NOMO-1 treated with DMSO at 0.1 percent for 48 hours (cell line): ENCODE measurements around the gene C10orf53.
"Not testable (repeated sequence)": the region's sequence is repeated elsewhere in the genome, so short reads cannot be mapped to it uniquely, and the experiment has no call there.

Source experiments
- DNase-seq: peaks from one replicate; lab custom pipeline; 2025; ENCODE audit not compliant: unreplicated experiment; lab: John Stamatoyannopoulos, UW

The C10orf53 gene

DNA sequence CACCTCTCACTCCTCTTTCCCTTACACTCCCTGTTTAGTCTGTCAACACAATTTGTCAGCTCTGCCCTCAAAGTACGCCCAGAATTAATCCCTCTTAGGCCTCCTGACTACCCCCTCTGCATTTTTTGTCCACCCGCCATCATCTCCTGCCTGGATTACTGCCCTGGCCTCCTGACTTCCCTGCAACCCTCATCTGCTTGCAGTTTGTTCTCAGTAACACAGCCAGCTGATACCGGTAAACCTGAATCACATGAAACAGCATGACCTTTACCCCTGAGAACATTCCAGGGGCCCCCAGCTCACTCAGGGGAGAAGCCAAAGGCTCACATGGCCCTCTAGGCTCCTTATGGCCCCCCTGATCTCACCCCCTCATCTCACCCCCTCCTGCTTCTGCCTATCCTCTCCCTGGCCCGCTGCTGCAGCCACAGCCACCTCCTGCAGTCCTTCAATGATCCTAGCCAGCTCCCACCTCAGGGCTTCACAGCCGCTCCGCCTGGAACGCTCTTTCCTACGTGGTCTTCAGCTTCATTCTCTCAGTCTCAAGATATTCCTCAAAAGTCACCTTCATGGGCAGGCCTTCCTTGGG is 8.9 kb downstream of the C10orf53 start:
- no peak for DNase-seq

DNA sequence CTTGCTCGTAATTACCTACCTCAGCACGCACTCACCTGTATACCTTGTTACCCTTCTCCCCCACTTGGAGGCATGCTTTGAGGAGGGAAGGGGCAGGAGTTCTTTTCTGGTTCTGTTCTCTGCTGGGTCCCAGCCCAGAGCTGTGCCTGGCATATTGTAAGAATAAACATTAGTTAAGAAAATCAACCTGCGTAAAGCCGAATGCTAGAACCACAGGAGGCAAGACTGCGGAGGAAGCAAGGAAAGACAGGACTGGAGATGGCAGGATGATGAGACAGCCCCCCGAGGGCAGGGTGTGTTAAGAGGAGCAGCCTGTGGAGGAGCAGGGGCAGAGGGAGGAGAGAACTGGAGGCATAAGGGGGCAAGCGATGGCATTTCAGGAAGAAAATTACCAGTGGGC is 9.5 kb downstream of the C10orf53 start:
- no peak for DNase-seq

DNA sequence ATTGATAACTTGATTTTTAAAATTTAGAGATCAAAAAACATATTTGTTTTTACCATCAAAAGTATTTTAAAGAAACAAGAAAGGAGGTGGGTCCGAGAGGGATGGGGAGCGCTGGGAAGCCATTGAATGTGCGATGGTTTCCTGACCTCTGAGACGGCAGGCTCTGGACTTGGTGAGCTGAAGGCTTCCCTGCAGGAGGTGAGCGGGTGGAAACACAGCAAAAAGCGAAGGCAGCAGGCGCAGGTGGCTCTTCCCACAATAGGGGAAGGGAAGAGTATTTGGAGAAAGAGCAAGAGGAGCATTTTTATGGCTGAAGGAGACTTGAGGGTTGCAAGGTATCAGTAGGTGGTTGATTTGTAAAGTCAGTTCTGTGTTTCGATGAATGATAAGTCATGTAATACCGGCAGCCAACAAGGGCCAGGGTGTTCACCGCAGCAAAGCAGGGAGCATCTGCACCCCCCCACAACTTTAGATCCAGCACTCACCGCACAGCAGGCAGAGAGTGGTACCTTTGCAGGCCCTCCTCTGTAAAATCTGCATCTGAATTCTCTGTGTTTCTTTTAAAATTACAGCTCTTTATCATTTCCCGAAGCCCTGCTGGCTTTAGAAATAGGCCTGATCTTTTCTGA is 10.5 kb downstream of the C10orf53 start:
- no peak for DNase-seq

DNA sequence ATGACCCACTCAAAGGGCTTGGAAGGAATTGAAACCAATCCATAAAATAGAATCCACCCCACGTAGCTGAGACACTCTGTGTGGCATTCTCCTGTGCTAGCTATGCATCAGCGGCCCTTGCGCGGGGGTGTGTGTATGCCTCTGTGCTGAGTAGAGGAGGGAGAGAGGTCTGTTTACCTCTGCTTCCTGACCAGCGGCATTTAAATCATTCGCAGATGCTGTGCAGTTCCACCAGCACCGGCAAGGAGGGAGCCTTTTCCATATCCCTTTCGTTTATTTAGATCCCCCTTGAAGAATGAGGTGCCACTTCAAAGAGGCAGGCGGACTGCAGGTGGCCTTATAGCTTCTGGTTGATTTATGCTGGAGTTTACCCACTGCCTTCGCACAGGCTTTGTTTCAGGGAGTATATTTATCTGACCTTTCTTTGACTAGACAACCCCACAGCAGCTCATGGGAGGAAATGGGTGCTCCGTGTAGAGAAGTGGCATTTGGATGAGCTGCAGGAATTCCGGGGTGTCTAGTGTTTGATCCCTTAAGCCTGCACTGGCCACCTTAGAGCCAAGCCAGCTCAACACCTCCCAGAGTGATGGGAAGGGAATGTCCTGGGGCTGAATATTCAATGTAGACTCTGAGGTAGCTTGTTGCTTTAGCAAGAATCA is 11.4 kb downstream of the C10orf53 start:
- DNase-seq, result no peak

DNA sequence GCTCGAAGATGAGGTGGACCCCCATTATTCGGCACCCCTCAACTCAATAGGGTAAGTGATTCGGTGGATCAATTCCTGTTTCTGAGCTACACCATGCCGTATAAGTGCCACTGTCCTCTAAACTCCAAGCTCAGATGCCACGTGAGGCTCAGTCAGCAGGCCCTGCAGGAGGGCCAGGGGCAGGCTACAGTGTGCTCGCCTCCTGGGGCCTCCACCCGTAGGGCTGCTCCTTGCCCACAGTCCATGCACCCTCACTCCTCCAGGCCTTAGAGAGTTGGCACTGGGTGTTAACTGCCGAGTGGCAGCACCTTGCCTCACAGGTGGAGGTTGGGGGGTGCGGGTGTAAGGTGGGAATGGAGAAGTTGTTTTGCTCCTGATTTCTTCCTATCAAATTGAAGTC is 12.1 kb downstream of the C10orf53 start:
- DNase-seq, result no peak

DNA sequence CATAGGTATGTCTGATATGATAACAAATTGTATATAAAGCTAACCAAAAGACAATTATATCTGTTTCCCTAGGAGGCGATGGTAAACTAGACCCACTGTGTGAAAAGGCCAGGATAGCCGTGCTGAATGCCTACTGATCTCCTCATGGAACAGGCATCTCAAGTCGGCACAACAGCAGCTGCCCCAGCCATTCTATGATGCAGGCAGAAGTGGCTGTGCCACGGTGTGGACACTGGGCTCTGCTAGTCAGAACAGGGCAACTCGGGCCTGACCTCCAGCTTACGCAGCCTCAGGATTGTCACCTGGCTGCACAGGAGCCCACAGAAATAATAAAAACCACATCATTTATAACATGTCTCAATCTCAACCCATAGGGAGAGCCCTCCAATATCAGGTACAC is 15.0 kb downstream of the C10orf53 start:
- no peak for DNase-seq

DNA sequence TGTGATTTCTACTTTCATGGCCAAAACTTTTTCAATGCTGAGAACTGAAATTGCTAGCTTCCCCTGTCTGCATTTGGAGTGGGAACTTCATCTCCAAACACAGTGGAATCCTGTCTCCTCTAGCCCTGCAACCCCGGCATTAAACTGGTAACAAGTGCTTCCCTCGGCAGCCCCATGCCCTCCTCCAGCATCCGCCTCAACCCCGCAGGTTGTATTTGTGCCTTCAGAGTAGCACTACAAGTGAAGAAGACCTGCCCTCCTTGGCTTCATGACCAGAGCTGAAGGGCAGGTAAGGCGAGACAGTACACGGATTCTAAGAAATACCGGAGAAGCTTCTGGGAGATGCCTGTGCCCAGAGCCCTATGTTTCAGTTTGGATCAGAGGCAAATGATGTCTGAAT is 16.9 kb downstream of the C10orf53 start:
- DNase-seq, result no peak

DNA sequence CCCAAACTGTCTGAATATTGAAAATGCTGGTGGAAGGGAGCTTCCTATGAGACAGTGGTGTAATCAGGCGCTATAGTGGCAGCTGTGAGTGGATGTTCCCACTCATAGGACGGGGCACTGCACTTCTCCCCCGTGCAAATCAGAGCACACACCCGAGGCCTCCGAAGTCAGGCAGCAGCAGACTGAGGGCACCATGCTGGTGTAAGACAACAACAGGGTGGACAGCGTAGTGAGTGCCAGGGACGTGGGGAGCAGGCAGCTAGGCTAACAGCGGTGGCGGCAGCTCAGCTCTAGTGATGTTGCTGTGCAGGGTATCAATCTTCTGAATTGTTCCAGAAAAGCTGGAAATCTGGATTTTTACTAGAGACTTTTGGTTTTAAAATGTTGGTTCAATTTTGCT is 19.2 kb downstream of the C10orf53 start:
- no peak for DNase-seq

DNA sequence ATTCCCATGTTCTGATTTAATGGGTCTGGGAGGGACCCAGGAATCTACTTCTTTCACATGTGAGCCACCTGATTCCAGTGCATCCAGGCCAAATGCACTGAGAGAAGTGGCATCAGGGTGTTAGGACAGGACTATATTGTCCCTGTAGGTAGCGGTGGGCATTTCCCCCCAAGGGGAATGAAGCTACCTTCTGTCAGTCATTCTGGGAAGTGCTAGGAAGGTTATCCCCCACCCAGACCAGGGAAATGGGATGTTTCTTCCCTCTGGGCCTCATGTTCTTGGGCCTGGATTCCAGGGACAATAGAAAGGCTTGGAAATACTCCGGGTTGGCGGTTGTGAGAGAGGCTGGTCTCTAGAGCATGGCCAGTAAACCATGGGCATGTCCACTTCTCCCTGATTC is 20.8 kb downstream of the C10orf53 start:
- DNase-seq, result no peak

DNA sequence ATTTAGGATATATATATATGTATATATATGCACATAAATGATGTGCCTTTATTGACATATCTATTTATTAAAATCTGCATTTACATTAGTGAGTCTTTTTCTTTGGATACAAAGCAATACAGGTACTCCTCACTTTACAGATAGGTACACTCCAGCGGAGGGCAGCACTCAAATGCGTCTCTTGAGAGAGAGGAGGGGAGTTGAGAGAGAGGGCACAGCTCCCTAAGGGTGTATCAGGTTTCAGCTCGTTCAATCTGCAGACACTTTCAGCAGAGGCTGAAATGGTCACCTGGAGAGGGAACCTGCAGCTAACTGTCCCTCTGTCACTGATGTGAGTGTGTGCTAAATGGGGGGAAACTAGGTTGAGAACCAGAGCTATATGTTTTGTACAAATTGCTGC is 21.5 kb downstream of the C10orf53 start:
- DNase-seq, result no peak

DNA sequence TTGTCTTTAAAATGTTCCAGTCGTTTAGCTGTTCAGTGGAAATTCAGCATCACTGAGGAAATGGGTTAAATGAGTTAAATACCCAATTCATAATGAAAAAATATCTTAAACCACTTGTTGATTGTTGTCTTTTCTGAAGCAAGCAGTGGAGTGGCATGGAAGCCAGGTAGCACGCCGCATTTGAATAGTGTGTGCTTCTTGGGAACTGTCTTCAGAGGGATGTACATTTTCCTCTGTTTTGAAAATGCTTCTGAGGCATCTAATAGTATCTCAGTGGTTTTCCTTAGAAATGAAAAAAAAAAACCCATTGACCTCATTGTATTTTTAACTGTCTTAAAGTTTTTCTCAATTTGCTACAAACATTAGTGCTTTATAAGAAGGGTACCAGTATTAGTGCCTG is 28.1 kb downstream of the C10orf53 start:
- no peak for DNase-seq

DNA sequence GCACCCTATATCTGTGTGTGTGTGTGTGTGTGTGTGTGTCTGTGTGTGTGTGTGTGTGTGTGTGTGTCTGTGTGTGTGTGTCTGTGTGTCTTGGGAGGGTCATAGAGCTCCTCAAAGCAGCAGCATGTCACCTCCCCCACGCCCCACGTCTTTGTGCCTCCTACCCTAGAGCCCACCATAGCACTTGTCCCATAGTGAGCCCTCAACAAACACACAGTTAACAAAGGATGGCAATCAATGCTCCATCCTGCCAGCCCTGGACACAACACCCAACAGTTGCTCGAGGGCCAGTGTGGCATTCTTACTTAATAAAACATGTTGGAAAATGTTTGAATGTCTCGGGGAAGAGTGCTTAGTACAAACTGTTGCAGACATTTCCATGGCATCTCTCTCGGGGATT is 30.5 kb downstream of the C10orf53 start:
- no peak for DNase-seq

DNA sequence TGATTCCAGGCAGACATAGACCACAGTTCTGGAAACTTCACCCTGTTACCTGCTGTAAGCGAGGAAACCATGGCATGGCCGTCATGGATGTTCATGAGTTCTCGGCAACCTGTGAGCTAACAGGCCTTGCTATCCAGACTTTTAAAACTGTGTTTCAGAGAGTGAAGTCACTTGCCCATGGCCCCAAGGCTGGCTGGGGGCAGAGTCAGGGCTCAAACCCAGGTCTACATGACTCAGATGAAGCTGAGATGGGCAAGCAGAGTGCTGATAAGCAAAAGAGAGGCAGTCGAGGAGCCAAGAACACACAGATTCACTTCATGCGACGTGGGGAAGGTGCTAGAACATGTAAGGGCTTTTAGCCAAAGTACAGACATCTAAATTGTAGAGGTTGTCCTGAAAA is 31.5 kb downstream of the C10orf53 start:
- DNase-seq, result no peak

DNA sequence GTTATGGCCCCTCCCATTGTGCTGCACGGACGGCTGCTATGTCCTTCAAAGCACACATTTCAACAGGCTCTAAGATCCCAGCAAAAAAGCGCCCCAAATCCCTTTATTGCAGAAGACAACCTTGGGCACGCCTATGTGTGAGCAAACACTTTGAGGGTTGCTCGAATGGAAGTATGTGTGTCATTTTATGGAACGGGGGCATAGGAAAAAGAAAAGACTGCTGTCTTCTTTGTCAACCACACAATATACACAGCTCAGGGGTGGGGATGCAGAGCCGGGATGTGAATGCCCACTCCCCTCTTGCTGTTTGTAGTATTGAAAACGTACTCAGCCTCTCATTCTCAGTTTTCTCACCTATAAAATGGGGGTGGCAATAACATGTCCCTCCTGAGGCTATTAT is 32.0 kb downstream of the C10orf53 start:
- no peak for DNase-seq

DNA sequence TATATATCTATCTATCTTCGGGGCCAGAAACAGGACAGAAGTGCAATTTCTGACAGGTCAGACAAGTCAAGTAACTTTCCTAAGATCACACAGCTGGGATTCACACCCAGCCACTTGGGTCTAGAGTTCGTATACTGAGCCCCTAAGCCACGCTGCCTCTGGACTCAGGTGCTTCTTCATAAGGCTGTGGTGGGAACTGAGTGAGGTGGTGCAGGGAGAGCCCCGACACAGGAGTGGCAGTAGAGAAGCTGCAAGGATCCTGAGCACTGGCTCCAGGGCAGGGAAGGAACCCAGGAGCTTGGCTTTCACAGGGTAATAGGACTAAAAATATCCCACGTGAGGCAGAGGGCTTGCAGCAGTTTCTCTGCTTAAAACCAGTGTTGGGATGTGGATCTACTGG is 33.8 kb downstream of the C10orf53 start:
- no peak for DNase-seq

DNA sequence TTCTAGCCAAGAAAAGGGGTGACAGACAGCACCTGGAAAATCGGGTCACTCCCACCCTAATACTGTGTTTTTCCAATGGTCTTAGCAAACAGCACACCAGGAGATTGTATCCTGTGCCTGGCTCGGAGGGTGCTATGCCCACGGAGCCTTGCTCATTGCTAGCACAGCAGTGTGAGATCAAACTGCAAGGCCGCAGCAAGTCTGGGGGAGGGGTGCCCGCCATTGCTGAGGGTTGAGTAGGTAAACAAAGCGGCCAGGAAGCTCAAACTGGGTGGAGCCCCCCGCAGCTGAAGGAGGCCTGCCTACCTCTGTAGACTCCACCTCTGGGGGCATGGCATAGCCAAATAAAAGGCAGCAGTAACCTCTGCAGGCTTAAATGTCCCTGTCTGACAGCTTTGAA is 35.7 kb downstream of the C10orf53 start:
- not testable (repeated sequence) for DNase-seq

DNA sequence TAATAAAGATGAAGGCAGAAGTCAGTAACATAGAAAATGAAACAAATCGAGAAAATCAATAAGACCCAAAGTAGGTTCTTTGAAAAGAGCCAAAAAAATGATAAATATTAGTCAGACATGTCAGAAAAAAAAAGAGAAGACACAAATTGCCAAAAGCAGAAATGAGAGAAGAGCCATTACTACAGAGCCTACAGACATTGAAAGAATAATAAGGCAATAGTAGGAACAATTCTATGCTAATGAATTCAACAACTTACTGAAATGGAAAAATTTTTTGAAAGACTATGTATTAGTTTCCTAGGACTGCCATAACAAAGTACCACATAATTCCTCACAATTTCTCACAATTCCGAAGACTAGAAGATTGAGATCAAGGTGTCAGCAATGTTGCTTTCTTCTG is 47.1 kb downstream of the C10orf53 start:
- DNase-seq, result no peak

DNA sequence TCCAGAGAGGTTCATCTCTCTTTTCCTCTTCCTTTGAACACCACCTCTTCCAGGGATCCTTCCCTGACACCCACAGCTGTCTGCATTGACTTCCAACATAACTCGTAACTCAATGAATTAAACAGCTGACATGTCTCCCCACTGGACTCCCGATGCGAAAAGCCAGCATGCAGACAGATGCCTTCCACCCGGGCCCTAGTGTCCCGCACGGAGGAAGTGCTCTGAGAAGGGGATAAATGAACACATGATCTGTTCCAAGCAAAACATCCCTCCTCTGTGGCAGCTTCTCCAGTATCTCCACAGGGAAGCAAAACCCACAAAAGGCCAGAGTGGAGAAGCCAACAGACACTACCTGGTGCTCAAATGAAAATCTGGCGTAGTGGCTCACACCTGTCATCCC is 54.4 kb downstream of the C10orf53 start:
- DNase-seq, result no peak

DNA sequence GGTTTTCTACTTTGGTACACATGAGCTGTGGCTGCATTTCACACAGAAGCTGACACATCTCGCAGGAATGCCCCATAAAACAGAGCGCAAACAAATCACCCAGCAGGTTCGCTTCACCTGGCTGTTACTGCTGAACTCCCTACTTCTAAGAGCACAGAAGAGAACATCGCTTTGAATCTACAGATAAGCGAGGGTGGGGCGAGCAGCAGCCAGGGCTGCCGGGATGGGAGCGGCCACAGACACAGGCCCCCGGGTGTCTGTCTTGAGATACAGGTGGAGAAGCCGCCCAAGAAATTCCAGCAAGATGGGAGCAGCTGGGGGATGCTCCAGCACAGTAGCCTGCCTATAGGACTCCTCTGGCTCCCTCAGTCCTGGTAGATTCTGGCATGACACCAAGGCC is 55.2 kb downstream of the C10orf53 start:
- DNase-seq, result no peak

DNA sequence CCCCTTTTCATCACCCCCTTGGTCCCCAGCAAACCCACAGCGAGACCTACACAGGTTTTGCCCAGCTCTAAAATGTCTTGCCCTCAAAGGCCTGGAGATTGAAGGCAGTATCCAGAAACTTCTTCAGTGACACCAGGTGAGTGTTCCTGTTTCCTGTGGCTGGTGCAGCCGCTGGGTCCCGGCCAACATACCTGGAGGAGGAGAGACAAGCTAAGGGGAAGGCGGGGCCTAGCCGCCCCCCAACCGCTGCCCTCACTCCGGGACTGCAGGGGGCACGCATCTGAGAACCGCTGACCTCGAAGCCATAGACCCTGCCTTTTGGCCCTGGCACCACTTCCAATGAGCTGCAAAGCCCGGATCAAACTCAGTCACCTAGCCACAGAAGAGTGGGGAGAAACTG is 55.7 kb downstream of the C10orf53 start:
- no peak for DNase-seq

DNA sequence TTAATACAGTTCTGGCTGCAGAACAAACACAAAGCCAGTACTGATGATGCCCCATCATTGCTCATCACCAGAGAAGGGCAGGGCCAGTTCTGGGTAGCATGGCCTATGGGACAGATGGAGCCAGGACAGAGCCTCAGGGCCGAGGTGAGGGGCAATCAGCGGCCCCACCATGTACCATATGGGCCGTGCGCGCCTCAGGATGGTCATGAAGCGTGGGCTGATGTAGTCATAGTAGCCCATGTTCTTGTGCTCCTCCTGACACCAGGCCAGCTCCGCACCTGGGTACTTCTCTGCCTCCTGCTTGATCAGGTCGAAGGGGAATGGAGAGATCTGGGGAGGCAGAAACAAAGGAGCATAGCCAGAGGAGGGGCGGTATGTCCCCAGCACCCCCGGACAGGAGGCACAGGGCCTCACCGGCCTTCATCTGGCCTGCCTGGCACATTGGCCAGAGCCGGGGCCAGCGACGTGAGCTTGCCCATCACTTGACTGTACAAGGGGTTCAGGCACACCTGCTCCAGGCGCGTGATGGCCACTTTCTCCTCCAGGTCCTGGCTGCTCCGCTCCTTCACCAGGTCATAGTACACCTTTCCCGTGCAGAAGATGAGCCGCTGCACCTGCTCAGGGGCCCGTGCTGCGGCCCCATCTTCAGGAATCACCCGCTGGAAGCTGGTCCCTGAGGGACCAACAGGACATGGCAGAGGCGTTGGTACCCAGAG is 56.6 kb downstream of the C10orf53 start:
- no peak for DNase-seq

DNA sequence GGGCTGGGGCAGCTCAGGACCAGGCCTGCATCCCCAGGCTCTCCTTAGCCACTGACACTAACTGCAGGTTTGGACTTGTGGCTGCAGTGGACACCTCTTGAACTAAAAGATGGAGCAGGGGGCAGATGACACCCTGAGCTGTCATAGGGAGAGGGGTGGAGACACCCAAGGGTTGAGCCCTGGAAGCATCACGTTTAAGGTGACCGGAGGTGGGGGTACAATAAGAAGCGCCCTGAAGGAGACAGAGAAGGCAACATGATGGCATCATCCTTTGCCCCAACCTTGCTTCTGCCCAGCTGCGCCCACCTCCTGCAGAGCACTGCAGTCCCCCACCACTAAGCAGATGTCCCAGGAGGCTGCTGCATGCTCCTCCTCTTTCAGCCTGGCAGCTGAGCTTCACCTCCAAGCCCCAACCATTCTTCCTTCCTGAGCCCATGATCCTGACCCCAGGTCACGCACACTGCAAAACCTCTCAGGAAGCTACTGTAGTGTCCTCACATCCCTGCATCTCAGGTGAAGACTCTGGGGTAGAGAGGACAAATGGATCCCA is 57.2 kb downstream of the C10orf53 start:
- no peak for DNase-seq
